Loucy (cell line): Measurements from ENCODE around the gene CUBN.

ENCODE experiments used
- CTCF ChIP-seq: fragments of 200-600 bp; sonication (generic); conservative IDR thresholded peaks from 2 replicates; pipeline ENCODE4 v1.5.1; 2014; ENCODE audit warnings: mild to moderate bottlenecking, antibody characterized with exemption, low read length
- EZH2phosphoT487 ChIP-seq: fragments of 200-600 bp; IDR thresholded peaks from 2 replicates; pipeline ENCODE4 v1.6.1; 2018; ENCODE audit warnings: antibody characterized with exemption, mild to moderate bottlenecking, moderate library complexity, borderline replicate concordance

GRCh38 chr10:17022466-17022825 is 107.2 kb downstream of the CUBN start:
- TF ChIP-seq CTCF (no peak), EZH2phosphoT487 (no peak)
